HEK293 (cell line): ENCODE results near the gene SIK3.

ENCODE experiments used
- CTCF ChIA-PET: fragments of 350-600 bp; formaldehyde crosslinking; extraction: SDS; loops from one replicate; lab custom pipeline; 2021; ENCODE audit warnings: antibody characterized with exemption; lab: Yijun Ruan, JAX
- POLR2A ChIA-PET: fragments of 300-600 bp; formaldehyde crosslinking; extraction: SDS; loops from one replicate; lab custom pipeline; 2020; ENCODE audit warnings: antibody characterized with exemption, inconsistent platforms; lab: Yijun Ruan, JAX
- H3K27ac ChIP-seq: fragments of 200-500 bp; sonication (Bioruptor generic); 2 replicates; pipeline ENCODE4 v1.5.1; 2014; ENCODE audit warnings: low read depth, low read length, control low read depth, inconsistent platforms; ENCODE audit errors: extremely low read depth
- H3K36me3 ChIP-seq, 2 experiments: fragments of 200-500 bp in 1 of 2; sonication (Bioruptor generic) in 1 of 2; 1 replicate in 1 of 2; 2 replicates in 1 of 2; pipeline ENCODE4 v1.5.1; 2014 to 2017; ENCODE audit warnings: inconsistent platforms in 2 of 2, low read length in 2 of 2; ENCODE audit not compliant: control insufficient read depth in 2 of 2, insufficient read depth in 1 of 2
- H3K4me1 ChIP-seq: fragments of 200-500 bp; sonication (Bioruptor generic); 2 replicates; pipeline ENCODE4 v1.5.1; 2014; ENCODE audit warnings: mild to moderate bottlenecking, low read length, inconsistent platforms; ENCODE audit not compliant: control insufficient read depth, insufficient read depth
- H3K4me3 ChIP-seq: 2 replicates; pipeline ENCODE4 v1.5.1; 2011; ENCODE audit warnings: low read depth, mild to moderate bottlenecking, control low read depth, low read length, moderate library complexity
- H3K9me3 ChIP-seq: fragments of 200-500 bp; sonication (Bioruptor generic); 2 replicates; pipeline ENCODE4 v1.5.1; 2014; ENCODE audit warnings: low read depth, low read length, inconsistent platforms; ENCODE audit not compliant: control insufficient read depth, insufficient read depth
- MEIS1 ChIP-seq: sonication (generic); formaldehyde crosslinking; IDR thresholded peaks from 2 replicates; pipeline ENCODE4 v1.8.1; 2022; ENCODE audit warnings: missing genetic modification reagents, mild to moderate bottlenecking, borderline replicate concordance
- PRDM4 ChIP-seq: fragments of 450-650 bp; formaldehyde crosslinking; IDR thresholded peaks from 2 replicates; pipeline ENCODE4 v1.5.1; 2017; ENCODE audit warnings: missing biosample characterization, missing genetic modification characterization
- RBAK ChIP-seq: fragments of 450-650 bp; formaldehyde crosslinking; IDR thresholded peaks from 2 replicates; pipeline ENCODE4 v1.5.1; 2016; ENCODE audit warnings: missing biosample characterization, missing genetic modification characterization
- SCRT2 ChIP-seq: fragments of 450-650 bp; formaldehyde crosslinking; IDR thresholded peaks from 2 replicates; pipeline ENCODE4 v1.5.1; 2016; ENCODE audit warnings: missing biosample characterization, missing genetic modification characterization
- SP3 ChIP-seq: fragments of 450-650 bp; formaldehyde crosslinking; IDR thresholded peaks from 2 replicates; pipeline ENCODE4 v1.5.1; 2016; ENCODE audit warnings: missing biosample characterization, missing genetic modification characterization
- TCF7L2 ChIP-seq: IDR thresholded peaks from 2 replicates; pipeline ENCODE4 v1.6.1; 2011; ENCODE audit warnings: low read depth, mild to moderate bottlenecking, inconsistent platforms, low read length, moderate library complexity, borderline replicate concordance
- TRIM28 ChIP-seq: IDR thresholded peaks from 2 replicates; pipeline ENCODE4 v1.6.1; 2011; ENCODE audit warnings: low read length, control low read depth, borderline replicate concordance
- YY1 ChIP-seq: fragments of 450-650 bp; formaldehyde crosslinking; IDR thresholded peaks from 2 replicates; pipeline ENCODE4 v1.5.1; 2018; ENCODE audit warnings: missing biosample characterization, missing genetic modification characterization
- ZBTB17 ChIP-seq: fragments of 450-650 bp; formaldehyde crosslinking; IDR thresholded peaks from 2 replicates; pipeline ENCODE4 v1.5.1; 2016; ENCODE audit warnings: missing biosample characterization, missing genetic modification characterization
- ZBTB20 ChIP-seq: fragments of 450-650 bp; formaldehyde crosslinking; IDR thresholded peaks from 2 replicates; pipeline ENCODE4 v1.5.1; 2016; ENCODE audit warnings: missing biosample characterization, missing genetic modification characterization
- ZEB2 ChIP-seq: fragments of 450-650 bp; formaldehyde crosslinking; IDR thresholded peaks from 2 replicates; pipeline ENCODE4 v1.5.1; 2016; ENCODE audit warnings: missing biosample characterization, missing genetic modification characterization
- ZNF121 ChIP-seq: fragments of 450-650 bp; formaldehyde crosslinking; IDR thresholded peaks from 2 replicates; pipeline ENCODE4 v1.5.1; 2016; ENCODE audit warnings: missing biosample characterization, missing genetic modification characterization
- ZNF133 ChIP-seq: fragments of 450-650 bp; formaldehyde crosslinking; IDR thresholded peaks from 2 replicates; pipeline ENCODE4 v1.5.1; 2016; ENCODE audit warnings: missing biosample characterization, missing genetic modification characterization
- ZNF174 ChIP-seq: fragments of 450-650 bp; formaldehyde crosslinking; IDR thresholded peaks from 2 replicates; pipeline ENCODE4 v1.5.0; 2017; ENCODE audit warnings: missing biosample characterization, mild to moderate bottlenecking, missing genetic modification characterization
- ZNF248 ChIP-seq: fragments of 450-650 bp; formaldehyde crosslinking; IDR thresholded peaks from 2 replicates; pipeline ENCODE4 v1.5.1; 2017; ENCODE audit warnings: missing biosample characterization, missing genetic modification characterization
- ZNF274 ChIP-seq, 2 experiments: fragments of 200-500 bp in 1 of 2; fragments of 450-650 bp in 1 of 2; sonication (Bioruptor generic) in 1 of 2; formaldehyde crosslinking in 1 of 2; IDR thresholded peaks; 2 replicates each; pipeline versions ENCODE4 v1.5.1 to v1.6.1; 2014 to 2016; ENCODE audit warnings: borderline replicate concordance in 1 of 2, inconsistent platforms in 1 of 2, low read length in 1 of 2, missing biosample characterization in 1 of 2, missing genetic modification characterization in 1 of 2
- ZNF311 ChIP-seq: fragments of 450-650 bp; formaldehyde crosslinking; IDR thresholded peaks from 2 replicates; pipeline ENCODE4 v1.5.1; 2017; ENCODE audit warnings: missing biosample characterization, missing genetic modification characterization, borderline replicate concordance
- ZNF362 ChIP-seq: fragments of 450-650 bp; formaldehyde crosslinking; IDR thresholded peaks from 2 replicates; pipeline ENCODE4 v1.5.1; 2016; ENCODE audit warnings: missing biosample characterization, missing genetic modification characterization
- ZNF426 ChIP-seq: fragments of 450-650 bp; formaldehyde crosslinking; IDR thresholded peaks from 2 replicates; pipeline ENCODE4 v1.5.1; 2017; ENCODE audit warnings: missing biosample characterization, missing genetic modification characterization, mild to moderate bottlenecking, inconsistent platforms, moderate library complexity
- ZNF560 ChIP-seq: fragments of 450-650 bp; formaldehyde crosslinking; IDR thresholded peaks from 2 replicates; pipeline ENCODE4 v1.5.1; 2017; ENCODE audit warnings: missing biosample characterization, missing genetic modification characterization, borderline replicate concordance
- ZNF600 ChIP-seq: fragments of 450-650 bp; formaldehyde crosslinking; IDR thresholded peaks from 2 replicates; pipeline ENCODE4 v1.5.1; 2016; ENCODE audit warnings: missing biosample characterization, missing genetic modification characterization
- ZNF654 ChIP-seq: fragments of 450-650 bp; formaldehyde crosslinking; IDR thresholded peaks from 2 replicates; pipeline ENCODE4 v1.5.1; 2016; ENCODE audit warnings: low read depth, missing biosample characterization, missing genetic modification characterization
- ZNF660 ChIP-seq: fragments of 450-650 bp; IDR thresholded peaks from 2 replicates; pipeline ENCODE4 v1.5.1; 2018; ENCODE audit warnings: missing biosample characterization, mild to moderate bottlenecking, missing genetic modification characterization
- ZNF776 ChIP-seq: fragments of 450-650 bp; formaldehyde crosslinking; IDR thresholded peaks from 2 replicates; pipeline ENCODE4 v1.5.0; 2017; ENCODE audit warnings: missing biosample characterization, missing genetic modification characterization, borderline replicate concordance

The SIK3 gene

GRCh38 chr11:117097014-117097388, 1.2 kb downstream of the SIK3 start (continued):
- TF ChIP-seq ZNF362 (tag by site-specific recombination) (no peak), ZNF560 (tag by site-specific recombination) (no peak), SP3 (tag by site-specific recombination) (no peak), RBAK (tag by site-specific recombination) (no peak), ZNF174 (tag by site-specific recombination) (no peak), YY1 (tag by site-specific recombination) (no peak), ZNF426 (tag by site-specific recombination) (no peak)

- TF ChIP-seq ZBTB17 (tag by site-specific recombination): peak; percentile 51
- peak; percentile 30; the same call in 1 of the 2 replicates for TF ChIP-seq ZNF600
- TF ChIP-seq ZNF654 (tag by site-specific recombination): 0 out of 2 replicates have a peak, but pooled peaks have one; percentile 6
- TF ChIP-seq MEIS1: 0 out of 2 replicates have a peak, but pooled peaks have one; percentile 25
- TF ChIP-seq ZNF274 (IDR thresholded peaks at IDR 0.05; ENCODE audit: low read length): no peak
- no peak for TF ChIP-seq ZNF274 (tag by site-specific recombination; IDR thresholded peaks at IDR 0.05; ENCODE audit: borderline replicate concordance)
- no peak for TF ChIP-seq ZNF776
- peak; percentile 76 for TF ChIP-seq ZBTB20 (tag by site-specific recombination)
- TF ChIP-seq SCRT2 (tag by site-specific recombination): no peak
- TF ChIP-seq PRDM4 (tag by site-specific recombination): peak; percentile 50; the same call in 1 of the 2 replicates
- no peak for TF ChIP-seq ZEB2 (tag by site-specific recombination)
- no peak for TF ChIP-seq ZNF660 (tag by site-specific recombination)
- peak; percentile 97 for TF ChIP-seq TRIM28
- TF ChIP-seq ZNF311 (tag by site-specific recombination): no peak
- TF ChIP-seq TCF7L2: no peak
- no peak for TF ChIP-seq ZNF121 (tag by site-specific recombination)
- TF ChIP-seq ZNF133 (tag by site-specific recombination): no peak
- TF ChIP-seq ZNF248 (tag by site-specific recombination): no peak
- H3K27ac ChIP-seq: no peak overlapping the region
- no peaks in the 10 kb centered on the region for H3K9me3 ChIP-seq
- H3K36me3 ChIP-seq: no peaks in the 10 kb centered on the region
- ChIA-PET CTCF (interaction anchor here (1.0 to 2.1 kb wide), 3 partner anchors 9 to 217 kb away, joined by 5 to 7 read pairs (median 6); no protein-coding TSS in a partner anchor), POLR2A (interaction anchor here (0.7 to 2.5 kb wide), 2 partner anchors 49 to 208 kb away, joined by 3 to 7 read pairs; partner anchors contain the start of gene PAFAH1B2)
- no peaks in the 10 kb centered on the region for H3K4me1 ChIP-seq
- H3K4me3 ChIP-seq: peak overlapping the region; percentile 23
Observed at GRCh38 chr11:117096201-117096991, 1.8 kb downstream of the SIK3 start.
